Activated CD4-positive, CD25-positive, alpha-beta regulatory T cell treated with anti-CD3 and anti-CD28 coated beads, Interleukin-2, amount 50 U/mL, for 72 hours (primary cell): Measurements from ENCODE around the gene ACO1.

ENCODE experiments used
- DNase-seq: peaks from one replicate; pipeline ENCODE4 v3.0.0; 2021

The ACO1 gene

DNA sequence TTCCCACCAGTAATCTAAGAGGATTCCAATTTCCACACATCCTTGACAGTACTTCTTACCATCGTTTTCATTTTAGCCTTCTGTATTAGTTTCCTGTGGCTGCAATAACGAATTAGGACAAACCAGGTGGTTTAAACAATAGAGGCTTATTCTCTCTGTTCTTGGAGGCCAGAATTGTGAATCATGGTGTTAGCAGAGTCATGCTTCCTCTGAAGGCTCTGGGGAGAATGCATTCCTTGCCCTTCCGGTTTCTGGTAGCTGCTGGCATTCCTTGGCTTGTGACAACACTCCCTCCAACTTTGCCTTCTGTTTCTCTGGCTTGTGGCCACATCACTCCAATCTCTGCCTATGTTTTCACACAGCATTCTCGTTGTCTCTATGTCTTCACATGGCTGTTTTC lies 118.0 kb downstream of the ACO1 start:
- DNase-seq, result no peak

GRCh38 chr9:32503008-32503407 lies 118.6 kb downstream of the ACO1 start:
- no peak for DNase-seq
